Measurements from ENCODE around the gene ATRIP.

ATRIP gene

GRCh38 chr3:48504051-48504946 is 57.8 kb downstream of the ATRIP start, which contains the start of gene SHISA5:
TSS of gene SHISA5 (minus strand) at chr3:48504174. CDS start at chr3:48504094, 80 bp downstream.
- DNase-seq (ENCODE audit: low spot score), result peak; percentile 58

- DNase-seq (ENCODE audit: low spot score), result no peak
Observed at GRCh38 chr3:48505146-48505545, 58.6 kb downstream of the ATRIP start.

GRCh38 chr3:48505968-48506504 is 59.5 kb downstream of the ATRIP start:
- DNase-seq (ENCODE audit: low spot score), result no peak

GRCh38 chr3:48507256-48508061 is 60.9 kb downstream of the ATRIP start:
- peak; percentile 15 for DNase-seq (ENCODE audit: low spot score)

- no peak for DNase-seq (ENCODE audit: low spot score)
Observed at GRCh38 chr3:48511551-48511950, 65.0 kb downstream of the ATRIP start.

GRCh38 chr3:48514431-48515227 is 68.1 kb downstream of the ATRIP start:
- no peak for DNase-seq (ENCODE audit: low spot score)

Measured in kidney capillary endothelial cell (primary cell).